HG03442 (cell line): Measurements from ENCODE around the gene HEMGN.

Source experiments
- ATAC-seq: cut with Tn5 transposase; IDR thresholded peaks from one replicate; pipeline ENCODE4 v1.9.1; 2021; ENCODE audit warnings: mild to moderate bottlenecking, moderate library complexity; ENCODE audit not compliant: unreplicated experiment

The HEMGN gene

DNA sequence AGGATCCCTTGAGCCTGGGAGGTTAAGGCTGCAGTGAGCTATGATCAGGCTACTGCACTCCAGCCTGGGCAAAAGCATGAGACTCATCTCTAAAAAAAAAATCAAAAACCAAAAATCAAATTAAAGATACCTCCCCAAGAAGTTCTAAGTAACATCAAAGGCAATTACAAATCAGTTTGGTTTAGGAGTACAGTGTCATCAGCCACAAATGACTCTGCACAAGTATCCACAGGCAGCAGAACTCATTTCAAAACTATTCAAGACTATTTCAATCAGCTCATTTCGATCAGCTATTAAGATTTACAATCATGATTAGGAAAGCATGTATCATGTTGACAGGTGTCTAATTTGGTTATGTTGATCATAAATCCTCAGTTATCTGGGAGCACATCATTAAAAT lies 34.8 kb downstream of the HEMGN start:
- ATAC-seq: no peak

DNA sequence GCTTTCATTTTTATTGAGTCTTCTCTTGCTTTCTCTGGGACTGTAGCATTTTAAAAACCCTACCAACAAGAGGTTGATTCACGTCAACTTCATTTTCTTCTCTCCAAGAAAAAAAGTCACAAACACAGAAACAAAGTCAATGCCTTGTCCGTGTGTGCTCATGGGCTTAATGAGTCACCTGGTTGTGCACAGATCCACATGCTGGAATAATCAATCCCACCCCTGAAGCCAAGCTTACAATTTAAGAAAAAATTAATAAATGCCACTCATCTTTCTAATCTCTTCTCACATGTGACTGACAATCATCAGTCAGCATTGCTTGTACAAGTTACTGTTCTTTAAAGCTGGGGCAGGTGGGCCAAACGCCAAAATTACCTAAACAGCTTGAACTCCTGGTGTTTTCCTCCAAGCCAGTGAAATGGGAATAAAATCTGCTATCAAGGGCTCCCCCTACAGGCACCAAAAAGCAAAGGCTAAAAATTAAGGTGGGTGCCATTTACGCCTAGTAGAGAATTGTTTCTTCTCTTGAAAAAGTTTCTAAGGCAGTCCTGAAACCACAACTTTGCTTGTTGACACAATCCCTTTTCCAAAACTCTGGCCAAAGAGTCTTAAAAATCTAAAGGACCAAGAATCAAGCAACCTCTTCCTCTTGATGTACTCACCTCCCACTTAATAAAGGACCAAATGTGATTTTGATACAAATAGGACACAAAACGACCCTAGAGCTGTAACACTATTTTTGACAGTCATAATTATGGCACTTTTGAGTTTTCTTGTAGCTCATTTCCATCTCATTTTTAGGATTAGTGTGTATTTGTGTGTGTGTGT lies 37.0 kb downstream of the HEMGN start:
- no peak for ATAC-seq

DNA sequence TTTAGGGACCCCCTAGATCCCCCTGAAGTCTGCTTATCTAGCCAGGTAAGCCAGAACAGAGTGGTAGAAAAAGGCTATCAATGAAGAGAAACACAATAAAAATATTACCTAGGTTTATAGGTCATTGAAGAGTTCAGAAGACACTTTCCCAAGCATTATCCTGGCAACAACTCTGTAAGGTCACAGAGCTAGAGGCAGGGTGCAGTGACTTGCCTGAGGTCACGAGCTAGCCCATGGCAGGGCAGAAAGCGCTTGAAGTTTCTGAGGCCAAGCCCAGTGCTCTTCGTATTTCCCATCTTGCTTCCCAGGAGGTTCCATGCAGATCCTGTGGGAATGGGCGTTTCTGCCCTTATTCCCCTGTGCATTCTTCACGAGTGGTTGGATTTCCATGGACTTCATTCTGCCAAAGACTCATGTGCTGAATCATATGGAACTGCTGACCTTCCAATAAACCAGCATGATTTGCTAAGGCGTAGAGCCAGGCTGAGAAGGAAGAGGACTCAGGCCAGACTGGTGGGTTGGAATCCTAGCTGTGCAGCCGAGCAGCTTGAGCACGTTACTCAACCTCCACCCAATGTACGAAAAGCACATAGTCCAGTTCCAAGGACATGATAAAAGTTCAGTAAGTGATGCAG lies 37.8 kb downstream of the HEMGN start:
- ATAC-seq: no peak

DNA sequence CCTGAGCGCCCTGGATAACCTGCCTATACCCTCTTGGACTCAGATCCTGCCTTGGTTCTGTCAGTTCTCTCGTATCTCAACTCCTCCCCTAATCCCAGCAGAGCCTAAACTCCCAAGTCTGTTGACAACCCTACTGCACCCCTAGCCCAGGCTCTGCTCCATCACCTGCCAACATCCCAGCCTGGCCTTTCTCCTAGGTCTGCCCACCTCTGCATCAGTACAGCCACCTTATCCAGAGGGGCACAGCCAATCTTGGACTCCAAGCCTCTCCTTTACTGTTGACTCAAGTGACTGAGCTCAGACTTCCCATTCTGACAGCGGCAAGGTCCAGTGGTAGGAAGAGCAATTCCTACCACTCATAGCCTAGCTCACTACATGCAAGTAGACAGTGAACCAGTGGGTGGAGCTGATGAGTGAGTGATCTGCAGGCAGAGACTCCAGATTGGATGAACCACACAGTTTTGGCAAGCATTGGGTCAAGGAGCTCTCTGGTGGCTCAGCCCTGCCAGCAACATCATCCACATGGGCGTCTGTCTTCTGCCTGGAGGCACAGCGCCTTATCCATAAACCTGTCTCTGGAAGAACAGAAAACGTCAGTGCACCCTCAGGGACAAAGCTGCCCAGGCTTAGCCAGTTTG lies 42.2 kb downstream of the HEMGN start:
- no peak for ATAC-seq

DNA sequence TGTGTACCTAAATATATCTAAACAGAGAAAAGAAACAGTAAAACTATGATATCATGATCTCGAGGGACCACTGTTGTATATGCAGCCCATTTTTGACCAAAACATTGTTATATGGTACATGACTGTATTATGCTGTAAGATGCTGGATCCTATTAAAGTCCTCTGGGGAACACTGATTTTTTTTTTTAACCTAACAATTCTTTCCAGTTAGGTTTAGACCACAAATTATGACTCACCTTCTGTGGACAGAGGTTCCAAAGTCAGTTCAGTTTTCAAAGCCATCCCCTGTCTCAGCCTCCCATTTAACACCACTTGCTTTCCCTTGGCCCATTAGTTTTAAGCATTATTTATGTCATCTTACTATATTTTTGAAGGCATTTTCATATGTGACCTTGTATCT lies 42.8 kb downstream of the HEMGN start:
- ATAC-seq: no peak

DNA sequence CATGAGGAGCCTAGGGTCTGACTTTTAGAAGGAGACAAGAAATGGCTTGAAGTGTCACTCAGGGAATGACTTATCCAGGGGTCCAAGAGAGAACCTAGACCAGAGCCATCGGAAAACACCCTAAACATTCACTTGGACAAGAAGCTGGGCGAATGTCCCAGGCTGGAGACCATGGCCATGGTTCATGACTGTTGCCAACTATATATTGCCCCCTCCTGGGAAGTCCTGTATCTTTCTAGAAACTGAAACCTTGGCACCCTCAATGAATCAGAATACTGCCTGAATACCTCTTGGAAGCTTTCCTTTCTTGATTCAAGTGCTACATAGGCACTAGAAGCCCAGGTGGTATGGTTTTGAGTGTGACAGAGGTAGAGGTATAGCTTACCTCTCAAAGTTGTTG lies 45.6 kb downstream of the HEMGN start:
- no peak for ATAC-seq

DNA sequence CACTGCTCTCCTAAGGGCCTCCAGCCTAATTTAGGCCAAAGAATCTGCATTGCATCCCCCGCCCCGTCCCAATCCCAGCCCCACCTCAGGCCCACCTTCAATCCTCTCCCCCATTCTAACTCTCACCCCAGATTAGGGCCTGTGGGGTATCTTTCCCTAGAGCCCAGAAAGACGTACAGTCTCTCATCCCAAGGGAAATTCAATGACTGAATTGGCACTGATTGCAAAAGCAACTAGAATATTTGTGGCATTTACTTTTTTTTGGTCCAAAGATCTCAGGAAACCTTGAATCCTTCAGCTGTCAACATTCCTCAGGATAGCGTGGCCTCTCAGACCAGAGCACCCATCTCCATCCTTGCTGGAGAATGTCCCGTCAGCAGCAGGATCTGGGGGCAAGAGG lies 46.2 kb downstream of the HEMGN start:
- no peak for ATAC-seq

DNA sequence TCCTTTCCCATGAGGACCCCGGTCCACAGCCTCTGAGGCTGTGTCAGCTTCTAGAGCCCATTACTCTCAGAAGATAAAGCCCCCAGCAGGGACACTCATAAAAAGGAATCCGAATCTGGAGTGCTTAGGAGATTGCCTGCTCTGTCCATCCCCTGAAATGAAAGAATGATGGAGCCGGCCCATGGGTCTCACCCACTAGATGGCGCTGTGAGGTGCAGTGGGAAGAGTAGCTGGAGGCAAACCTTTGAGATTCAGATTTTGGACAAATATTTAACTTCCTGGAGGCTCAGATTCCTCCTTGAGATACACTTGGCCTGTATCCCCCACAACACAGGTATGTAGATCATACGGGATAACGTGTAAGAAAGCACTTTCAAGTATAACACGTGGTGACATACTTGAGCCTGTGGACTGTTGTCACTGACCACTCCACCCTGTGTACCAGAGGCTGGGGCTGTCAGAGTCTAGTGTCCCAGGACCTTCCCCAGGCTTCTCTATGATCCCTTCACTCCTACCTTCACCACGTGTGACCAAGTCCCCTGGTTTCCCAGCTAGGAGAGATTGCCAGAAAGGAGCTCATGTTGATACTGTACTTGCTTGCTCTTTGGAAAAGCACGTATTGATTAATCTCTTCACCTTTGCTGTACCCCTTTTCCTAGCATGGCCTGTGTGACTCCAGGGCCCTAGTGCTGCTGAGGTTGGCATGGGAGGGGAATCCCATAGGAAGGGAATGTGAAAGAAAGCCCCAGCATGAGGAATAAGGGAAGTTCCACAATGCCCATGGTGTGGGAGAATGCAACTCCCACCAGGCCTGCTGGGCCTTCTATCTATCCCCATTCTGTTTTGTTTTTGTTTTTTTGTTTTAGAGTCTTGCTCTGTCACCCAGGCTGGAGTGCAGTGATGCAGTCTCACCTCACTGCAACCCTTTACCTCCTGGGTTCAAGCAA lies 47.8 kb downstream of the HEMGN start:
- ATAC-seq: no peak

DNA sequence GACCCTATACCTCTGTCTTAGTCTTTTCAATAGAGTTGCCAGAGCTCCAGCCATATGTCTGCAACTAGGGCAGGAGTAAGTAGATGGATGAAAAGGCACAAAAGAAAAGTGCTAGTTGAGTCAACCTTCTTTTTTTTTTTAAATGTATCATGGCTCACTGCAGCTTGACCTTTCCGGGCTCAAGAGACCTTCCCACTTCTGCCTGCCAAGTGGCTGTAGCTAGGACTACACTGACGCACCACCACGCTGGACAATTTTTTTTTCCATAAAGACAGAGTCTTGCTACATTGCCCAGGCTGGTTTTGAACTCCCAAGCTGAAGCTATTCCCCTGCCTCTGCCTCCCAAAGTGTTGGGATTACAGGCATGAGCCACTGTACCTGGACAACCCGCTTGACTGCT lies 57.6 kb downstream of the HEMGN start:
- ATAC-seq: no peak
